ENCODE data around the gene LRRD1. TPM values are rescaled to one million over a fixed set of nuclear protein-coding genes. Genes with fewer than 3 reads are reported as not detected.
"Not testable (repeated sequence)": the region's sequence is repeated elsewhere in the genome, so short reads cannot be mapped to it uniquely, and the experiment has no call there.

The LRRD1 gene
- total RNA-seq, 4 donors from 2014 or later, result 0.13 to 0.23 TPM; not detected in 2

GRCh38 chr7:92221766-92222165 is 42.8 kb upstream of the LRRD1 start:
- Histone ChIP-seq H3K4me3 (no peak overlapping the region), H3K27me3 (no peaks in the 10 kb centered on the region), H3K36me3 (peaks cover 7 to 100% of the 10 kb centered on the region in 2 donors), H3K9me3 (no peaks in the 10 kb centered on the region), H3K4me1 (no peaks in the 10 kb centered on the region), H3K27ac (no peak overlapping the region)
- no peak for ATAC-seq
- TF ChIP-seq EP300 (IDR thresholded peaks at IDR 0.05) (no peak), CTCF (IDR thresholded peaks at IDR 0.05) (no peak)
- WGBS, 2 donors (ENCODE audit: low coverage in 1 of 2), result 91 to 98% methylated on average over 1 to 3 of the region's 3 CpGs

- Histone ChIP-seq H3K4me1 (no peaks in the 10 kb centered on the region), H3K27me3 (no peaks in the 10 kb centered on the region), H3K4me3 (no peak overlapping the region), H3K9me3 (peaks cover 0 to 8% (median 0%) of the 10 kb centered on the region in 3 donors), H3K27ac (no peak overlapping the region), H3K36me3 (peaks cover 2 to 95% of the 10 kb centered on the region in 2 donors)
- TF ChIP-seq EP300 (IDR thresholded peaks at IDR 0.05) (no peak), POLR2A (IDR thresholded peaks at IDR 0.05) (no peak), POLR2AphosphoS5 (IDR thresholded peaks at IDR 0.05) (no peak), CTCF (IDR thresholded peaks at IDR 0.05) (no peak)
- WGBS, 2 donors (ENCODE audit: low coverage in 1 of 2), result 100% methylated on average over 1 of the region's 1 CpG; no CpG with 5 or more reads in 1 of the 2 donors
- ATAC-seq, result no peak
These were observed 27.7 kb upstream of the LRRD1 start for GRCh38 chr7:92206672-92207071.

- WGBS, 2 donors (ENCODE audit: low coverage in 1 of 2), result no CpG with 5 or more reads among the region's 3 CpGs
- TF ChIP-seq EP300 (IDR thresholded peaks at IDR 0.05) (no peak), POLR2A (IDR thresholded peaks at IDR 0.05) (no peak), POLR2AphosphoS5 (IDR thresholded peaks at IDR 0.05) (no peak)
- Histone ChIP-seq H3K27me3 (no peaks in the 10 kb centered on the region), H3K4me3 (no peak overlapping the region), H3K4me1 (no peaks in the 10 kb centered on the region), H3K9me3 (peaks cover 0 to 8% (median 0%) of the 10 kb centered on the region in 3 donors), H3K36me3 (peaks cover 0 to 95% of the 10 kb centered on the region in 2 donors), H3K27ac (no peak overlapping the region)
- ATAC-seq, result no peak
These were observed 27.0 kb upstream of the LRRD1 start for GRCh38 chr7:92205987-92206386.

GRCh38 chr7:92200791-92201190 is 21.8 kb upstream of the LRRD1 start:
- Histone ChIP-seq H3K4me3 (no peak overlapping the region), H3K27me3 (no peaks in the 10 kb centered on the region), H3K27ac (no peak overlapping the region), H3K9me3 (no peaks in the 10 kb centered on the region), H3K36me3 (peaks cover 0 to 87% of the 10 kb centered on the region in 2 donors), H3K4me1 (no peaks in the 10 kb centered on the region)
- TF ChIP-seq POLR2AphosphoS5 (IDR thresholded peaks at IDR 0.05) (no peak), POLR2A (IDR thresholded peaks at IDR 0.05) (no peak), CTCF (IDR thresholded peaks at IDR 0.05) (no peak), EP300 (IDR thresholded peaks at IDR 0.05) (no peak)
- 84% methylated on average over 1 of the region's 1 CpG; no CpG with 5 or more reads in 1 of the 2 donors for WGBS, 2 donors (ENCODE audit: low coverage in 1 of 2)
- no peak for ATAC-seq

- ATAC-seq, result no peak
These were observed 13.4 kb upstream of the LRRD1 start for GRCh38 chr7:92192326-92192725.

GRCh38 chr7:92189246-92189645 is 10.3 kb upstream of the LRRD1 start:
- not testable (repeated sequence) for H3K27me3 ChIP-seq, H3K4me1 ChIP-seq, H3K27ac ChIP-seq, ATAC-seq, H3K4me3 ChIP-seq, H3K9me3 ChIP-seq
- H3K36me3 ChIP-seq, result peaks cover 0 to 18% of the 10 kb centered on the region in 2 donors
- WGBS, 2 donors (ENCODE audit: low coverage in 1 of 2), result 87 to 96% methylated on average over 6 to 9 of the region's 15 CpGs

More at GRCh38 chr7:92192326-92192725, 13.4 kb upstream of the LRRD1 start:
- Histone ChIP-seq H3K36me3 (peaks cover 0 to 40% of the 10 kb centered on the region in 2 donors), H3K27me3 (no peaks in the 10 kb centered on the region), H3K9me3 (peaks cover 0 to 4% (median 0%) of the 10 kb centered on the region in 3 donors), H3K27ac (no peak overlapping the region), H3K4me1 (no peaks in the 10 kb centered on the region), H3K4me3 (no peak overlapping the region)
- WGBS, 2 donors (ENCODE audit: low coverage in 1 of 2), result 84 to 96% methylated on average over 3 of the region's 3 CpGs
- TF ChIP-seq CTCF (IDR thresholded peaks at IDR 0.05), result no peak
- TF ChIP-seq POLR2A (IDR thresholded peaks at IDR 0.05), result no peak
- TF ChIP-seq EP300 (IDR thresholded peaks at IDR 0.05), result no peak
- TF ChIP-seq POLR2AphosphoS5 (IDR thresholded peaks at IDR 0.05), result no peak

- H3K4me3 ChIP-seq, H3K36me3 ChIP-seq, H3K27ac ChIP-seq, ATAC-seq, H3K27me3 ChIP-seq, H3K9me3 ChIP-seq, H3K4me1 ChIP-seq: not testable (repeated sequence)
- no CpG with 5 or more reads among the region's 1 CpG for WGBS, 2 donors (ENCODE audit: low coverage in 1 of 2)
These were observed 5.4 kb upstream of the LRRD1 start for GRCh38 chr7:92184294-92184693.

All from gastroesophageal sphincter (tissue), 4 donors.